ENCODE results near the gene SPTBN1. TPM values are rescaled to one million over a fixed set of nuclear protein-coding genes. Genes with fewer than 3 reads are reported as not detected.

The SPTBN1 gene
- total RNA-seq, 1 donor from 2014 or later = 83.2 TPM

DNA sequence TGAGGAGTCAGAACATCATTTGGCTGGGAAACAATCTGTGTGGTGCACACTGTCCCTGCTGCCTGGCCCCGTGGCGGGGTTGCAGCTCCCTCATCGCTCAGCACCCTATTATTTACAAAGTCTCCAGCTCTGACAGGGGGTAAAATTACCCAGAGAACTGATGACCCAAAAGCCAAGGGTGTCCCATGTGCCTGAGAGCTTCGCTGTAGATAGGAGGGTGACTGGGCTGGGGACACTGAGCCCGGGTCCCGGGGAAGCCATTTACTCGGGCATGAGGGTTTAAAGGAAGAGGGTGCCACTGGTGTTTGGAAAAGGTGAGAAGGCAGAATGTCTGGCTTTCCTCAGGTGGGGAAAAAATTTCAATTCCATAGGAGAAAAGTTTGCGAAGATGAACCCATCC is 219.2 kb downstream of the SPTBN1 start:
- no peak overlapping the region for H3K27ac Mint-ChIP-seq
- DNase-seq (no peak), ATAC-seq (ENCODE audit: low read depth) (no peak)
- H3K9me3 Mint-ChIP-seq = no peaks in the 10 kb centered on the region
- TF ChIP-seq, protein P1, sequence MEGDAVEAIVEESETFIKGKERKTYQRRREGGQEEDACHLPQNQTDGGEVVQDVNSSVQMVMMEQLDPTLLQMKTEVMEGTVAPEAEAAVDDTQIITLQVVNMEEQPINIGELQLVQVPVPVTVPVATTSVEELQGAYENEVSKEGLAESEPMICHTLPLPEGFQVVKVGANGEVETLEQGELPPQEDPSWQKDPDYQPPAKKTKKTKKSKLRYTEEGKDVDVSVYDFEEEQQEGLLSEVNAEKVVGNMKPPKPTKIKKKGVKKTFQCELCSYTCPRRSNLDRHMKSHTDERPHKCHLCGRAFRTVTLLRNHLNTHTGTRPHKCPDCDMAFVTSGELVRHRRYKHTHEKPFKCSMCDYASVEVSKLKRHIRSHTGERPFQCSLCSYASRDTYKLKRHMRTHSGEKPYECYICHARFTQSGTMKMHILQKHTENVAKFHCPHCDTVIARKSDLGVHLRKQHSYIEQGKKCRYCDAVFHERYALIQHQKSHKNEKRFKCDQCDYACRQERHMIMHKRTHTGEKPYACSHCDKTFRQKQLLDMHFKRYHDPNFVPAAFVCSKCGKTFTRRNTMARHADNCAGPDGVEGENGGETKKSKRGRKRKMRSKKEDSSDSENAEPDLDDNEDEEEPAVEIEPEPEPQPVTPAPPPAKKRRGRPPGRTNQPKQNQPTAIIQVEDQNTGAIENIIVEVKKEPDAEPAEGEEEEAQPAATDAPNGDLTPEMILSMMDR (IDR thresholded peaks at IDR 0.05) = no peak
- H3K4me3 Mint-ChIP-seq = no peak overlapping the region
- H3K36me3 Mint-ChIP-seq (ENCODE audit: low read depth) = peaks cover 10% of the 10 kb centered on the region
- peaks cover 1% of the 10 kb centered on the region for H3K27me3 Mint-ChIP-seq
- peaks cover 43% of the 10 kb centered on the region for H3K4me1 Mint-ChIP-seq
- ChIA-PET CTCF (no interaction called here), POLR2A (no interaction called here)
- intact Hi-C loops (cut with micrococcal nuclease) = no loop called here

DNA sequence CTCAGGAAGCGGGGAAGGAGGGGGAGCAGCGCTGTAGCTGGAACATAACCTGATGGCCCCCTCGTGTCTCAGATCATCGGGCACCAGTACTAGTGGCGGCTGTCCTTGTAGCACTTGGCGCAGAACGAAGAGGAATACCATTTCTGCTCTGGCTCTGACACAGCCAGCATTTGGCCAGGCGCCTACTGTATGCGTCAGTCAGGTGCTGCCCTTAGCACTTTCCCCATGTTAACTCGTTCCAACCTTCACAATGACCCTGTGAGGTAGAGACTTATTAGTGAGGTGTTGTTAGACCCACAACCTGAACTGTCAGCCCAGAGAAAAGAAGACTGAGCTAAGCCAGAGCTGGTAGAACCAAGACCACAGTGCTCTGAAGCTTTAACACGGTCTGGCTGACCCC is 219.6 kb downstream of the SPTBN1 start:
- CTCF ChIA-PET = interaction anchor here (0.6 to 2.1 kb wide), 2 partner anchors 10 to 163 kb away, joined by 3 to 14 read pairs; no protein-coding TSS in a partner anchor
- Mint-ChIP-seq H3K4me3 (no peak overlapping the region), H3K27ac (peak overlapping the region; percentile 43), H3K4me1 (peaks cover 47% of the 10 kb centered on the region), H3K36me3 (ENCODE audit: low read depth) (peaks cover 5% of the 10 kb centered on the region), H3K9me3 (no peaks in the 10 kb centered on the region), H3K27me3 (peaks cover 2% of the 10 kb centered on the region)
- POLR2A ChIA-PET = no interaction called here
- ATAC-seq (ENCODE audit: low read depth) (no peak), DNase-seq (no peak)
- TF ChIP-seq, protein P1 (IDR thresholded peaks at IDR 0.05) = no peak
- intact Hi-C loops (cut with micrococcal nuclease) = no loop called here

DNA sequence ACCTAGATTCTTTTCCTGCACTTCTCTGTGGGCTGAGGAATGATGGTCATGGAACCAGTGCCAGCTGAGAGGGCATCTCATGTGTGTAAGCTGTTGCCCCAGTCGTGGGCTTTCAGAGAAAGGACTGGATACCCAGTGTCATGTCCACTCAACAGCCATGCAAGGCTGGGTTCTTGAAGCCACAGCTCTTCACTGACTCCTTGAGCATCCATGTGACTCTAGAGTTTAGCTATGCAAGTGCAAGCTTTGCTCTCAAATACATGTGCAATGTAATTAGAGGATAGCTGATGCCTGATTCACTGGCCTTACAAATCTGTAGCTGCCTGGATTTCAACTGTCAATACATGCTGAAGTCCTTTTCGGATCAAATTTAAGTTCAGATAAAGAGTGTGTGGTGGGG is 220.5 kb downstream of the SPTBN1 start:
- no peak for DNase-seq
- CTCF ChIA-PET = interaction anchor here (1.2 to 2.1 kb wide), 2 partner anchors 11 to 28 kb away, joined by 3 to 14 read pairs; no protein-coding TSS in a partner anchor
- H3K4me3 Mint-ChIP-seq = no peak overlapping the region
- H3K4me1 Mint-ChIP-seq = peaks cover 48% of the 10 kb centered on the region
- intact Hi-C loops (cut with micrococcal nuclease) = no loop called here
- no peak for ATAC-seq (ENCODE audit: low read depth)
- POLR2A ChIA-PET = no interaction called here
- TF ChIP-seq, protein P1 (IDR thresholded peaks at IDR 0.05) = no peak
- no peak overlapping the region for H3K27ac Mint-ChIP-seq
- H3K27me3 Mint-ChIP-seq = peaks cover 2% of the 10 kb centered on the region
- H3K9me3 Mint-ChIP-seq = peaks cover 3% of the 10 kb centered on the region
- no peaks in the 10 kb centered on the region for H3K36me3 Mint-ChIP-seq (ENCODE audit: low read depth)

DNA sequence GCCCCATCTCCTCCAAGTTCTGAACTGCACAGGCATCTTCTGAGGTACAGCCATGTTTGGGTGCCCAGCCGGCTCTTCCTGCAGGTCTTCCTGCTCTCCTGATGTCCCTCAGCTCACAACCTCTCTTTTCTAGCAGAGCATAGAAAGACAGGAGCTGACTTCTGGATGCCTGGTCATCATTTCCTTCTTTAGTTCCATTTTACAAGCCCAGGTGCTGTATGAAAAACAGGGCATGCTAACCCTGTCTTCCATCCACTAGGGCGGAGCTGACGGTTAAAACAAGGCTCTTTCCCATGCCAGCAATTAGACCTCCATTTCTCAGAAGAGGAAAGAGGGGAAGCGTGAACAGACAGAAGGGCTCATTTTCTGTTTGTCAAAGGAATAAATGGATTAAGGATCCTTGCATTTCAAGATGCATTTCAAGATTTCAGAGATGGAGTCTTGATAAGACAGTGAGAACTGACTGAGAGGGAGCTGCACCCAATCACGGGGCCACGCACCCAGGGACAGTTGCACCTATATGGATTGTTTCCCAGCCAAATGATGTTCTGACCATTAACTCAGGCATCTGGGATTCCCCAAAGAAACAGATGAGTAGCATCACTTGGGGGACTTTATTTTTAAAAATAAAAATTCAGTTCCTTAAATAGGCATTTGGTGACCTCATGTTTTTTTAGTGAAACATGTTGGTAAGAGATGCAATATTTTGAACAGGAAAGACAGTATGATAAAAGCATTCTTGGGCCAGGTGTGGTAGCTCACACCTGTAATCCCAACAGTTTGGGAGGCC is 221.5 kb downstream of the SPTBN1 start:
- peaks cover 3% of the 10 kb centered on the region for H3K9me3 Mint-ChIP-seq
- ChIA-PET CTCF (interaction anchor here (1.2 to 2.1 kb wide), 4 partner anchors 12 to 27 kb away, joined by 3 to 14 read pairs (median 6); no protein-coding TSS in a partner anchor), POLR2A (interaction anchor here (0.7 kb wide), 1 partner anchor 158 kb away, joined by 3 read pairs; no protein-coding TSS in a partner anchor)
- intact Hi-C loops (cut with micrococcal nuclease) = loop anchor here (2.0 kb wide), 1 partner anchor 15 kb away; no protein-coding TSS in a partner anchor
- no peak overlapping the region for H3K27ac Mint-ChIP-seq
- DNase-seq (no peak), ATAC-seq (ENCODE audit: low read depth) (no peak)
- peaks cover 2% of the 10 kb centered on the region for H3K27me3 Mint-ChIP-seq
- no peaks in the 10 kb centered on the region for H3K36me3 Mint-ChIP-seq (ENCODE audit: low read depth)
- peaks cover 41% of the 10 kb centered on the region for H3K4me1 Mint-ChIP-seq
- TF ChIP-seq, protein P1 (IDR thresholded peaks at IDR 0.05) = no peak
- H3K4me3 Mint-ChIP-seq = no peak overlapping the region

DNA sequence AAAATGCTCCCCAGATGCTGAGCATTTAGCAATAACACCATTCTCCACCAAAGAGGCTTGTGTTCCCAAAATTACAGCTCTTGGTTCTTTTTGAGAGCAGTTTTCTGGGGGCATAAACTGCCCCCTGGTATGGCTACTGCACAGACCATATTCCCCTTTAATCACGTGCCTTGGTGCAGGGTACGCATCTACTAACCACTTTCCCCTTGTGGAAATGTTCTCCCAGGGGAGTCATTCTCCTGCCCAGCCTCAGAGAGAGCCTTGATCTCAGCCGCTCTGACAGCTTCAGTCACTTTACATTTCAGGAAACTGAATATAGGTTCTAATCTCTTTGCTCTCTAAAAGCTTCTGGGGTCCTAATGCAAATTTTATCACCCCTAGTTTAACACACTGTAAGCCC is 222.6 kb downstream of the SPTBN1 start:
- intact Hi-C loops (cut with micrococcal nuclease) = loop anchor here (2.0 kb wide), 1 partner anchor 14 kb away; no protein-coding TSS in a partner anchor
- H3K4me1 Mint-ChIP-seq = peaks cover 30% of the 10 kb centered on the region

More for the DNA sequence above, 222.6 kb downstream of the SPTBN1 start:
- H3K4me3 Mint-ChIP-seq = no peak overlapping the region
- H3K27ac Mint-ChIP-seq = peak overlapping the region; percentile 5
- H3K36me3 Mint-ChIP-seq (ENCODE audit: low read depth) = no peaks in the 10 kb centered on the region
- ChIA-PET POLR2A (interaction anchor here (0.6 kb wide), 1 partner anchor 10 kb away, joined by 3 read pairs; no protein-coding TSS in a partner anchor), CTCF (interaction anchor here (1.2 to 2.1 kb wide), 3 partner anchors 13 to 160 kb away, joined by 3 to 7 read pairs (median 4); no protein-coding TSS in a partner anchor)
- peak; percentile 54 for ATAC-seq (ENCODE audit: low read depth)
- H3K27me3 Mint-ChIP-seq = peaks cover 2% of the 10 kb centered on the region
- TF ChIP-seq, protein P1 (IDR thresholded peaks at IDR 0.05) = no peak
- no peak for DNase-seq
- H3K9me3 Mint-ChIP-seq = peaks cover 3% of the 10 kb centered on the region
